HFF-Myc (cell line): ENCODE results near the gene FAM89B.
"Not testable (repeated sequence)": the region's sequence is repeated elsewhere in the genome, so short reads cannot be mapped to it uniquely, and the experiment has no call there.

Experiments used
- DNase-seq: peaks from one replicate; pipeline ENCODE4 v3.0.0-alpha.2; 2011; ENCODE audit warnings: low read depth; ENCODE audit errors: extremely low read depth
- H3K4me3 ChIP-seq: replicated peaks from 2 replicates; pipeline ENCODE4 v1.5.1; 2011; ENCODE audit warnings: low read depth, mild to moderate bottlenecking, control low read depth, low read length
- CTCF ChIP-seq: IDR thresholded peaks from 2 replicates; pipeline ENCODE4 v1.5.1; 2012; ENCODE audit warnings: mild to moderate bottlenecking, low read depth, low read length, control low read depth; ENCODE audit errors: missing control alignments

FAM89B gene

GRCh38 chr11:65559535-65559934, 12.8 kb upstream of the FAM89B start:
- no peak for DNase-seq
- no peak overlapping the region for H3K4me3 ChIP-seq
- TF ChIP-seq CTCF = no peak

GRCh38 chr11:65559951-65560537, 12.3 kb upstream of the FAM89B start:
- TF ChIP-seq CTCF = no peak

GRCh38 chr11:65560555-65561418, 11.6 kb upstream of the FAM89B start:
- TF ChIP-seq CTCF = no peak
- no peak for DNase-seq
- H3K4me3 ChIP-seq = no peak overlapping the region

More at GRCh38 chr11:65559951-65560537, 12.3 kb upstream of the FAM89B start:
- no peak for DNase-seq
- H3K4me3 ChIP-seq = no peak overlapping the region

GRCh38 chr11:65562020-65562419, 10.3 kb upstream of the FAM89B start:
- no peak for TF ChIP-seq CTCF
- no peak for DNase-seq
- no peak overlapping the region for H3K4me3 ChIP-seq

- no peak overlapping the region for H3K4me3 ChIP-seq
- DNase-seq = no peak
- no peak for TF ChIP-seq CTCF
These were observed 9.6 kb upstream of the FAM89B start for GRCh38 chr11:65562788-65563187.

- no peak for TF ChIP-seq CTCF
- no peak overlapping the region for H3K4me3 ChIP-seq
- no peak for DNase-seq
These were observed 8.7 kb upstream of the FAM89B start for GRCh38 chr11:65563601-65564000.

GRCh38 chr11:65564879-65565559, 7.3 kb upstream of the FAM89B start:
- DNase-seq, H3K4me3 ChIP-seq: not testable (repeated sequence)
